OCI-LY7 (cell line): ENCODE data around the gene CRIP1.

Experiments used
- EZH2phosphoT487 ChIP-seq: fragments of 200-600 bp; sonication (generic); IDR thresholded peaks from 2 replicates; pipeline ENCODE4 v1.6.1; 2018; ENCODE audit warnings: low read depth, borderline replicate concordance, mild to moderate bottlenecking, mixed run types, antibody characterized with exemption, low read length, moderate library complexity, mixed read lengths
- TF ChIP-seq, protein P1 (sequence below): fragments of 200-600 bp; sonication (generic); conservative IDR thresholded peaks from 2 replicates; pipeline ENCODE4 v1.5.1; 2014; ENCODE audit warnings: mild to moderate bottlenecking, antibody characterized with exemption, low read length, moderate library complexity, mixed read lengths

DNA sequence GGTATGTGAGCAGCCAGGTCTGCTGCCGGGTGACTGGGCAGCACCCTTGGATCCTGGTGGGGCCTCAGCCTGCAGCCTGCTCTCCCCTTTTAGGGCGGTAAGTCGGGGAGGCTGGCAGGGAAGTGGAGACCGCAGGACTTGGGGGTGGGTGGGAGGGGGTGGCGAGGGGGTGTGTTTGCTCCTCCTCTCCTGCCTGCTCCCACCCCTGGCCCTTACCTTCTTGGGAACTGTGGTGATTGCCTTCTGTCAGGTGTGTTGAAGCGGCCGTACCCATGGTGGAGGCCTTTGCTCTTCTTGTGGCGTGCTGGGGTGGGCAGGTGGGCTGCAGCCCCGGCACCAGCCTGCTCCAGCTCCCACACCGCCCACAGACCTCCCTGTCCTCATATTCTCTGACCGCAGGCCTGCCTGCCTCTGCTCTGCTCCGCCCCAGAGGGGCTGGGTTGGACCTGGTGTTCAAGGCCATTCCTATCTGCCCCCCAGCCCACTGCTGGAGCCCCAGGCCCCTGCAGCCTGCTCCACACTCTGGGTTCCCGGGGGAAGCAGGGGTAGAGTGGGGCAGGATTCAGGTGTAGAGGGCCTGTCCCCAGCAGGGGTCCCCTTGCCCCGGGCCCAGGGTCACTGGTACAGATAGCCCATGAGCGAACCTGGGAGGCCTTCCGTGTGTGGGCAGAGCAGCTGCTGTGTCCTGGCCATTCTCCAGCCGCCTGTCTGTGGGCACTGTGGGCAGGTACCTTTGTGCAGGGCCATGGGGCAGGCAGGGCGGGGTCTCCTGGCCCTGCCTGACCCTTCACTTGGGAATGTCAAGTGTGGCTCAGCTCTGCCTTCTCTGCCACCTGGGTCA lies 9.5 kb downstream of the CRIP1 start:
- TF ChIP-seq, protein P1, sequence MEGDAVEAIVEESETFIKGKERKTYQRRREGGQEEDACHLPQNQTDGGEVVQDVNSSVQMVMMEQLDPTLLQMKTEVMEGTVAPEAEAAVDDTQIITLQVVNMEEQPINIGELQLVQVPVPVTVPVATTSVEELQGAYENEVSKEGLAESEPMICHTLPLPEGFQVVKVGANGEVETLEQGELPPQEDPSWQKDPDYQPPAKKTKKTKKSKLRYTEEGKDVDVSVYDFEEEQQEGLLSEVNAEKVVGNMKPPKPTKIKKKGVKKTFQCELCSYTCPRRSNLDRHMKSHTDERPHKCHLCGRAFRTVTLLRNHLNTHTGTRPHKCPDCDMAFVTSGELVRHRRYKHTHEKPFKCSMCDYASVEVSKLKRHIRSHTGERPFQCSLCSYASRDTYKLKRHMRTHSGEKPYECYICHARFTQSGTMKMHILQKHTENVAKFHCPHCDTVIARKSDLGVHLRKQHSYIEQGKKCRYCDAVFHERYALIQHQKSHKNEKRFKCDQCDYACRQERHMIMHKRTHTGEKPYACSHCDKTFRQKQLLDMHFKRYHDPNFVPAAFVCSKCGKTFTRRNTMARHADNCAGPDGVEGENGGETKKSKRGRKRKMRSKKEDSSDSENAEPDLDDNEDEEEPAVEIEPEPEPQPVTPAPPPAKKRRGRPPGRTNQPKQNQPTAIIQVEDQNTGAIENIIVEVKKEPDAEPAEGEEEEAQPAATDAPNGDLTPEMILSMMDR: no peak
- no peak for TF ChIP-seq EZH2phosphoT487
